ENCODE data around the gene EP400.
A peak's percentile ranks its signal among the peaks of the same experiment; 100 is the strongest.

EP400 gene

GRCh38 chr12:132061197-132061596 is 111.5 kb downstream of the EP400 start:
- DNase-seq (ENCODE audit: low read depth), result no peak
- H3K4me3 ChIP-seq (ENCODE audit: low read depth, low read length), result no peak overlapping the region
- no peak for TF ChIP-seq POLR2A (IDR thresholded peaks at IDR 0.05; ENCODE audit: extremely low read depth, insufficient read length)
- TF ChIP-seq, protein P1, sequence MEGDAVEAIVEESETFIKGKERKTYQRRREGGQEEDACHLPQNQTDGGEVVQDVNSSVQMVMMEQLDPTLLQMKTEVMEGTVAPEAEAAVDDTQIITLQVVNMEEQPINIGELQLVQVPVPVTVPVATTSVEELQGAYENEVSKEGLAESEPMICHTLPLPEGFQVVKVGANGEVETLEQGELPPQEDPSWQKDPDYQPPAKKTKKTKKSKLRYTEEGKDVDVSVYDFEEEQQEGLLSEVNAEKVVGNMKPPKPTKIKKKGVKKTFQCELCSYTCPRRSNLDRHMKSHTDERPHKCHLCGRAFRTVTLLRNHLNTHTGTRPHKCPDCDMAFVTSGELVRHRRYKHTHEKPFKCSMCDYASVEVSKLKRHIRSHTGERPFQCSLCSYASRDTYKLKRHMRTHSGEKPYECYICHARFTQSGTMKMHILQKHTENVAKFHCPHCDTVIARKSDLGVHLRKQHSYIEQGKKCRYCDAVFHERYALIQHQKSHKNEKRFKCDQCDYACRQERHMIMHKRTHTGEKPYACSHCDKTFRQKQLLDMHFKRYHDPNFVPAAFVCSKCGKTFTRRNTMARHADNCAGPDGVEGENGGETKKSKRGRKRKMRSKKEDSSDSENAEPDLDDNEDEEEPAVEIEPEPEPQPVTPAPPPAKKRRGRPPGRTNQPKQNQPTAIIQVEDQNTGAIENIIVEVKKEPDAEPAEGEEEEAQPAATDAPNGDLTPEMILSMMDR (IDR thresholded peaks at IDR 0.05; ENCODE audit: low read depth, low read length), result no peak
- TF ChIP-seq, protein P2, sequence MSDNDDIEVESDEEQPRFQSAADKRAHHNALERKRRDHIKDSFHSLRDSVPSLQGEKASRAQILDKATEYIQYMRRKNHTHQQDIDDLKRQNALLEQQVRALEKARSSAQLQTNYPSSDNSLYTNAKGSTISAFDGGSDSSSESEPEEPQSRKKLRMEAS (IDR thresholded peaks at IDR 0.05; ENCODE audit: low read depth, low read length), result no peak
- no peak for TF ChIP-seq MYC (IDR thresholded peaks at IDR 0.05; ENCODE audit: low read depth, low read length)

GRCh38 chr12:132061641-132062430 is 112.1 kb downstream of the EP400 start:
- TF ChIP-seq MYC (IDR thresholded peaks at IDR 0.05; ENCODE audit: low read depth, low read length) (no peak), POLR2A (IDR thresholded peaks at IDR 0.05; ENCODE audit: extremely low read depth, insufficient read length) (no peak)
- TF ChIP-seq, protein P1 (IDR thresholded peaks at IDR 0.05; ENCODE audit: low read depth, low read length), result no peak
- no peak for DNase-seq (ENCODE audit: low read depth)
- H3K4me3 ChIP-seq (ENCODE audit: low read depth, low read length), result no peak overlapping the region

- H3K4me3 ChIP-seq (ENCODE audit: low read depth, low read length), result no peak overlapping the region
- no peak for DNase-seq (ENCODE audit: low read depth)
- TF ChIP-seq POLR2A (IDR thresholded peaks at IDR 0.05; ENCODE audit: extremely low read depth, insufficient read length) (no peak), MYC (IDR thresholded peaks at IDR 0.05; ENCODE audit: low read depth, low read length) (no peak)
- TF ChIP-seq, protein P1 (IDR thresholded peaks at IDR 0.05; ENCODE audit: low read depth, low read length), result no peak
- TF ChIP-seq, protein P2 (IDR thresholded peaks at IDR 0.05; ENCODE audit: low read depth, low read length), result no peak
Measured at GRCh38 chr12:132062481-132062880, 112.7 kb downstream of the EP400 start.

- peak; percentile 84 for DNase-seq (ENCODE audit: low read depth)
- TF ChIP-seq, protein P2 (IDR thresholded peaks at IDR 0.05; ENCODE audit: low read depth, low read length), result no peak
- TF ChIP-seq POLR2A (IDR thresholded peaks at IDR 0.05; ENCODE audit: extremely low read depth, insufficient read length) (no peak), MYC (IDR thresholded peaks at IDR 0.05; ENCODE audit: low read depth, low read length) (no peak)
- TF ChIP-seq, protein P1 (IDR thresholded peaks at IDR 0.05; ENCODE audit: low read depth, low read length), result no peak
- H3K4me3 ChIP-seq (ENCODE audit: low read depth, low read length), result no peak overlapping the region
Measured at GRCh38 chr12:132063491-132063890, 113.7 kb downstream of the EP400 start.

DNA sequence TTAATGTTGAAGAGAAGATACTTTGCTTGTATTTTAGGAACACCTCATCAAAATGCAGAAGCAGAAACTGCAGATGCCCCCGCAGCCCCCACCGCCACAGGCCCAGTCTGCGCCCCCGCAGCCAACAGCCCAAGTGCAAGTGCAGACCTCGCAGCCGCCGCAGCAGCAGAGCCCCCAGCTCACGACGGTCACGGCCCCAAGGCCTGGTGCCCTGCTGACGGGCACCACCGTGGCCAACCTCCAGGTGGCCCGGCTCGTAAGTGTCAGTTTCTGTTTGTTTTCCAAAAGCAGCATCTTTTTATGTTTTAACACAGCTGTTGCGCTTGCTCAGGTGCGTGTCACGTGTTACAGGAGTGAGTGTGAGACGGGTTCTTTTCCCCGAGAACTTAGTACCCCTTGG is 114.9 kb downstream of the EP400 start:
- no peak for DNase-seq (ENCODE audit: low read depth)
- H3K4me3 ChIP-seq (ENCODE audit: low read depth, low read length), result no peak overlapping the region
- TF ChIP-seq, protein P2 (IDR thresholded peaks at IDR 0.05; ENCODE audit: low read depth, low read length), result no peak
- TF ChIP-seq POLR2A (IDR thresholded peaks at IDR 0.05; ENCODE audit: extremely low read depth, insufficient read length) (no peak), MYC (IDR thresholded peaks at IDR 0.05; ENCODE audit: low read depth, low read length) (no peak)
- TF ChIP-seq, protein P1 (IDR thresholded peaks at IDR 0.05; ENCODE audit: low read depth, low read length), result no peak

Data from NB4 (cell line).